ENCODE measurements around the gene ZNF365.

The ZNF365 gene, protein sequence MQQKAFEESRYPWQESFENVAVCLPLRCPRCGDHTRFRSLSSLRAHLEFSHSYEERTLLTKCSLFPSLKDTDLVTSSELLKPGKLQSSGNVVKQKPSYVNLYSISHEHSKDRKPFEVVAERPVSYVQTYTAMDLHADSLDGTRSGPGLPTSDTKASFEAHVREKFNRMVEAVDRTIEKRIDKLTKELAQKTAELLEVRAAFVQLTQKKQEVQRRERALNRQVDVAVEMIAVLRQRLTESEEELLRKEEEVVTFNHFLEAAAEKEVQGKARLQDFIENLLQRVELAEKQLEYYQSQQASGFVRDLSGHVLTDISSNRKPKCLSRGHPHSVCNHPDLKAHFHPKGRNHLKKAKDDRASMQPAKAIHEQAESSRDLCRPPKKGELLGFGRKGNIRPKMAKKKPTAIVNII

DNA sequence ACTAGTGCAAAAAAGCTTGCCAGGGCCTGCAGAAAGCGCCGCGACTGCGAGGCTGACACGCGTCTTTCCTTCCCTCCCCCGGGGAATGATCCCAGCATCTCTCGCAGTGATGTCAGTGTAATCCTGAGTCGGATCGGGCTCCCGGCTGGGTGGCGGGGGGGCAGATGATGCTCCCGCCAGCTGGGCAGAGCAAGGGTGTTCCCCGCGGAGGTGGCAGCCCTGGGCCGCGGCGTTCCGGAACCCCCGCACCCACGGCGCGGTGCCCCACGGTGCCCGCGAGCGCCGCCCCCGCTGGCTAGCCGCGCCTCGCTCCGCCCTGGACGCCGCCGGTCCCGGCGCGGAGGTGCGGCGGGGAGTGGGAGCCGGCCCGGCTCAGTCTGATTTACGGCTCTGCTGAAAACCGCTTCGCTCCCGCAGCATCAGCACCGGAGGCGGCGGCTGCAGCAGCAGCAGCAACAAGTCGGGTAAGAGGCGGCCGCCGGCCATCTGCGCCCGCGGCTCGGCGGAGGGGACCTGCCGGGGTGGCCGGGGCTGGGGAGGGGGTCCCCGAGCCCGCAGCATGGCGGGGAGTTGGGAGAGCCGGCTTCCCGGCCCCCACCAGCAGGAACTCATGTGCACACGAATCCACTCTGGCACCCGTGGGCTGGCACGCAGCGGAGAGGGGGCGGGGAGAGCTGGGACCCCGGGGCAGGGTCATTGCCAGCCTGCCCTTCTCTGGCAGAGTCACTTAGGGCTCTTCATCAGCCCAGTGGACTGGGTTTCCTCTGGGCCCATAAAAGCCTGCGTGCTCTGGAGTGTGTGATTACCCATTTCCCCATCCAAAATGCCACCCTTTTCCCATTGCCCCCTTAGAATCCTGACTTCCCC lies at the start of gene ZNF365:
Gene ZNF365, plus strand, starts transcription at position 375 of the 867 bp plus-strand sequence. CDS start 1,825 bp downstream, outside the sequence.
- Histone ChIP-seq H3K4me1 (ENCODE audit: control insufficient read depth in 1 of 2, insufficient read depth in 1 of 2, low read depth in 1 of 2, low read length in 1 of 2) (no peaks in the 10 kb centered on the region), H3K27me3 (peaks cover 59% of the 10 kb centered on the region), H3K9me3 (no peaks in the 10 kb centered on the region), H3K36me3 (no peaks in the 10 kb centered on the region), H3K27ac (no peak within 1 kb of the TSS), H3K4me3 (ENCODE audit: low read depth in 1 of 2, low read length in 1 of 2) (no peak within 1 kb of the TSS)
- TF ChIP-seq, protein P1, sequence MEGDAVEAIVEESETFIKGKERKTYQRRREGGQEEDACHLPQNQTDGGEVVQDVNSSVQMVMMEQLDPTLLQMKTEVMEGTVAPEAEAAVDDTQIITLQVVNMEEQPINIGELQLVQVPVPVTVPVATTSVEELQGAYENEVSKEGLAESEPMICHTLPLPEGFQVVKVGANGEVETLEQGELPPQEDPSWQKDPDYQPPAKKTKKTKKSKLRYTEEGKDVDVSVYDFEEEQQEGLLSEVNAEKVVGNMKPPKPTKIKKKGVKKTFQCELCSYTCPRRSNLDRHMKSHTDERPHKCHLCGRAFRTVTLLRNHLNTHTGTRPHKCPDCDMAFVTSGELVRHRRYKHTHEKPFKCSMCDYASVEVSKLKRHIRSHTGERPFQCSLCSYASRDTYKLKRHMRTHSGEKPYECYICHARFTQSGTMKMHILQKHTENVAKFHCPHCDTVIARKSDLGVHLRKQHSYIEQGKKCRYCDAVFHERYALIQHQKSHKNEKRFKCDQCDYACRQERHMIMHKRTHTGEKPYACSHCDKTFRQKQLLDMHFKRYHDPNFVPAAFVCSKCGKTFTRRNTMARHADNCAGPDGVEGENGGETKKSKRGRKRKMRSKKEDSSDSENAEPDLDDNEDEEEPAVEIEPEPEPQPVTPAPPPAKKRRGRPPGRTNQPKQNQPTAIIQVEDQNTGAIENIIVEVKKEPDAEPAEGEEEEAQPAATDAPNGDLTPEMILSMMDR (IDR thresholded peaks at IDR 0.05): no peak

DNA sequence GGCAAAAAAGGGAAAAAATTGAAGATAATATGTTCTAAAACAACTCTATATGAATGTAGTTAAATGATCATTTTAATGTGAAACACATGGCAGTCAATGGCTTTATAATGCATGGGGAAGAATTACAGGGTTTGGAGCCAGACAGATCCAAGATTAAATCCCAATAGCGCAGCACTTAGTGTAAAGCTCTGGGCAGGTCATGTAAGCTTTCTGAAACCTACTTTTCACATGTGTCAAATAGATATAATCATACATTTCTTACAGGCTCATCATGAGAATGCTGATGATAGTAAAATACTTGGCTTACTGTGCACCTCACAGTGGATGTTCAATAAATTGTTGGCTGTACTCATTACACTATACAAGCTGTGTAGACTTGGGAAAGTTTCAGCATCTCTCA lies 48.0 kb upstream of the ZNF365 start:
- Histone ChIP-seq H3K27ac (no peak overlapping the region), H3K9me3 (no peaks in the 10 kb centered on the region), H3K36me3 (no peaks in the 10 kb centered on the region), H3K4me1 (ENCODE audit: control insufficient read depth in 1 of 2, insufficient read depth in 1 of 2, low read depth in 1 of 2, low read length in 1 of 2) (no peaks in the 10 kb centered on the region), H3K27me3 (no peaks in the 10 kb centered on the region), H3K4me3 (ENCODE audit: low read depth in 1 of 2, low read length in 1 of 2) (no peak overlapping the region)
- TF ChIP-seq, protein P1 (IDR thresholded peaks at IDR 0.05): no peak

DNA sequence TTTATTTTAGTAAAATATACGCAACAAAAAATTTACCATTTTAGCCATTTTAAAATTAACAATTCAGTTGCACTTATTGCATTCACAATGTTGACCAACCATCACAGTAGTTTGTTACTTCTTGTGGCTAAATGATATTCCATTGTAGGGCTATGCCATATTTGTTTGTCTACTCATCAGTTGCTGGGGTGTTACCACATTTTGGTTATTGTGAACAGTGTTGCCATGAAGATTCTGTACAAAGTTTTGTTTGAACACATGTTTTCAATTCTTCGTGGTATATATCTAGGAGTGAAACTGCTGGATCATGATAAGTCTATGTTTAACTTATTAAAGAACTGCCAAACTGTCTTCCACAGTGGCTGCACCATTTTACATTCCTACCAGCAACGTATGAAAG lies 46.3 kb upstream of the ZNF365 start:
- H3K27me3 ChIP-seq: no peaks in the 10 kb centered on the region
- H3K4me1 ChIP-seq (ENCODE audit: control insufficient read depth in 1 of 2, insufficient read depth in 1 of 2, low read depth in 1 of 2, low read length in 1 of 2): no peaks in the 10 kb centered on the region
- TF ChIP-seq, protein P1 (IDR thresholded peaks at IDR 0.05): no peak
- no peaks in the 10 kb centered on the region for H3K9me3 ChIP-seq
- no peak overlapping the region for H3K27ac ChIP-seq
- H3K36me3 ChIP-seq: no peaks in the 10 kb centered on the region
- H3K4me3 ChIP-seq (ENCODE audit: low read depth in 1 of 2, low read length in 1 of 2): no peak overlapping the region

DNA sequence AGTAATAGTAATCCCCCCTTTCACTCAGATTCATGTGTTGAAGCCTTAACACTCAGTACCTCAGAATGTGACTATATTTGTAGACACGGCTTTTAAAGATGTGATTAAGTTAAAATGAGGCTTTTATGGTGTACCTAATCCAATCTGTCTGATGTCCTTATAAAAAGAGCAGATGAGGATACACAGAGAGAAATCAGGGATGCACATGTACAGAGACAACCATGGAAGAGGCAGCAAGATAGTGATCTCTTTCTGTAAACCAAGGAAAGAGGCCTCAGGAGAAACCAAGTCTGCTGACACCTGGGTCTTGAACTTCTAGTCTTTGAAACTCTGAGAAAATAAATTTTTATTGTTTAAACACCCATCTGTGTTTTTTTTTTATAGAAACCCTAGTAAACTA lies 44.0 kb upstream of the ZNF365 start:
- no peaks in the 10 kb centered on the region for H3K4me1 ChIP-seq (ENCODE audit: control insufficient read depth in 1 of 2, insufficient read depth in 1 of 2, low read depth in 1 of 2, low read length in 1 of 2)
- no peak overlapping the region for H3K4me3 ChIP-seq (ENCODE audit: low read depth in 1 of 2, low read length in 1 of 2)
- H3K27me3 ChIP-seq: no peaks in the 10 kb centered on the region
- H3K27ac ChIP-seq: no peak overlapping the region
- H3K36me3 ChIP-seq: no peaks in the 10 kb centered on the region
- no peaks in the 10 kb centered on the region for H3K9me3 ChIP-seq
- TF ChIP-seq, protein P1 (IDR thresholded peaks at IDR 0.05): no peak

DNA sequence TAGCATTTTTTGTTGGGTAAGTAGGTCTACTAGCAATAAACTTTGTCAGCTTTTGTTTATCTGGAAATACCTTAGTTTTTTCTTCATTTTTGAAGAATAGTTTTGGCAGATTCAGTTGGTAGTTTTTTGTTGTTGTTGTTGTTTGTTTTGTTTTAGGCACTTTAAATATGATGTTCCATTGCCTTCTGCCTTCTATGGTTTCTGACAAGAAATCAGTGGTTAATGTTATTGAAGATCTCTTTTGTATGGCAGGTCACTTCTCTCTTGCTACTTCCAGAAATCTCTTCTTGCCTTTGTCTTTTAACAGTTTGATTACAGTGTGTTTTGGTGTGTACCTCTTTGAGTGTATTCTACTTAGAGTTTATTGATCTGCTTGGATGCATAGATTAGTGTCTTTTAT lies 41.8 kb upstream of the ZNF365 start:
- no peaks in the 10 kb centered on the region for H3K9me3 ChIP-seq
- H3K4me1 ChIP-seq (ENCODE audit: control insufficient read depth in 1 of 2, insufficient read depth in 1 of 2, low read depth in 1 of 2, low read length in 1 of 2): no peaks in the 10 kb centered on the region
- H3K27ac ChIP-seq: no peak overlapping the region
- TF ChIP-seq, protein P1 (IDR thresholded peaks at IDR 0.05): no peak
- no peak overlapping the region for H3K4me3 ChIP-seq (ENCODE audit: low read depth in 1 of 2, low read length in 1 of 2)
- no peaks in the 10 kb centered on the region for H3K27me3 ChIP-seq
- H3K36me3 ChIP-seq: no peaks in the 10 kb centered on the region
